Breast epithelium (tissue), 4 donors: ENCODE measurements around the gene DNMT3A. TPM values are rescaled to one million over a fixed set of nuclear protein-coding genes. Genes with fewer than 3 reads are reported as not detected.

Experiments used
- DNase-seq, 2 donors: peaks; one replicate each; pipeline ENCODE4 v3.0.0-alpha.2; 2019; ENCODE audit warnings: low spot score in 2 of 2
- H3K27ac ChIP-seq, 2 donors: fragments of 200-600 bp; sonication (generic) in 1 of 2; one replicate each; pipeline ENCODE4 v1.5.1; 2016 to 2019; ENCODE audit warnings: mild to moderate bottlenecking in 1 of 2
- H3K27me3 ChIP-seq, 2 donors: fragments of 200-600 bp; sonication (generic) in 1 of 2; one replicate each; pipeline versions ENCODE4 v1.5.1 to v1.6.0; 2017 to 2019; ENCODE audit warnings: control low read depth in 1 of 2, mild to moderate bottlenecking in 1 of 2
- H3K36me3 ChIP-seq: fragments of 200-600 bp; one replicate; pipeline ENCODE4 v1.5.1; 2019
- H3K4me1 ChIP-seq, 2 donors: fragments of 200-600 bp; sonication (generic); one replicate each; pipeline ENCODE4 v1.5.1; 2016 to 2019; ENCODE audit warnings: control low read depth in 1 of 2
- H3K4me3 ChIP-seq, 3 donors: fragments of 200-600 bp; sonication (generic); 1 replicate in 2 of 3; 2 replicates in 1 of 3; pipeline ENCODE4 v1.5.1; 2016 to 2019; ENCODE audit warnings: mild to moderate bottlenecking in 3 of 3, moderate library complexity in 2 of 3
- H3K9me3 ChIP-seq, 2 donors: fragments of 200-600 bp; sonication (generic) in 1 of 2; one replicate each; pipeline ENCODE4 v1.5.1; 2016 to 2019; ENCODE audit warnings: control low read depth in 1 of 2
- CTCF ChIP-seq, 3 donors: fragments of 450-650 bp; IDR thresholded peaks; one replicate each; pipeline ENCODE4 v1.5.1; 2016 to 2017; ENCODE audit warnings: antibody characterized with exemption in 3 of 3, mild to moderate bottlenecking in 3 of 3, moderate library complexity in 3 of 3
- POLR2A ChIP-seq: fragments of 450-650 bp; IDR thresholded peaks from one replicate; pipeline ENCODE4 v1.6.1; 2016; ENCODE audit warnings: antibody characterized with exemption, mild to moderate bottlenecking, moderate library complexity
- POLR2AphosphoS5 ChIP-seq, 3 donors: sonication (generic); formaldehyde crosslinking; IDR thresholded peaks; one replicate each; pipeline ENCODE4 v1.6.1; 2017; ENCODE audit warnings: antibody characterized with exemption in 3 of 3
- intact Hi-C: fragments of 100-400 bp; cut with DNase I; formaldehyde crosslinking; loops from one replicate; pipeline ENCODE4 v1.15.1; 2023; ENCODE audit warnings: low total_unique reads
- total RNA-seq, 3 donors: library from RNA; depleted of rRNA; stranded (reverse); fragments of >200 nt; gene quantifications; one replicate each; pipeline ENCODE4 v1.1.0, GENCODE V29; 2016

DNMT3A gene
- total RNA-seq, 3 donors from 2014 or later: 8.2 to 21.7 (median 20.0) TPM

- no peak for DNase-seq
- Histone ChIP-seq H3K36me3 (no peaks in the 10 kb centered on the region), H3K4me1 (peaks cover 0 to 5% of the 10 kb centered on the region in 2 donors), H3K27me3 (no peaks in the 10 kb centered on the region), H3K4me3 (no peak overlapping the region), H3K9me3 (no peaks in the 10 kb centered on the region), H3K27ac (no peak overlapping the region)
- intact Hi-C loops: no loop called here
- TF ChIP-seq CTCF (IDR thresholded peaks at IDR 0.05) (no peak), POLR2AphosphoS5 (IDR thresholded peaks at IDR 0.05) (no peak), POLR2A (no peak)
Measured at GRCh38 chr2:25302758-25303375, 38.9 kb downstream of the DNMT3A start.

- H3K27ac ChIP-seq: peak overlapping the region in 1 of 2 donors; percentile 13
- H3K4me3 ChIP-seq: no peak overlapping the region
- H3K4me1 ChIP-seq: peaks cover 0 to 5% of the 10 kb centered on the region in 2 donors
- DNase-seq: no peak
- no peak for TF ChIP-seq CTCF (IDR thresholded peaks at IDR 0.05)
- no peak for TF ChIP-seq POLR2AphosphoS5 (IDR thresholded peaks at IDR 0.05)
- TF ChIP-seq POLR2A: no peak
- no peaks in the 10 kb centered on the region for H3K36me3 ChIP-seq
- intact Hi-C loops: no loop called here
- H3K27me3 ChIP-seq: no peaks in the 10 kb centered on the region
- H3K9me3 ChIP-seq: no peaks in the 10 kb centered on the region
Measured at GRCh38 chr2:25301453-25302352, 40.0 kb downstream of the DNMT3A start.

- H3K36me3 ChIP-seq: no peaks in the 10 kb centered on the region
- H3K9me3 ChIP-seq: no peaks in the 10 kb centered on the region
- H3K27me3 ChIP-seq: no peaks in the 10 kb centered on the region
- intact Hi-C loops: no loop called here
- no peak for TF ChIP-seq CTCF (IDR thresholded peaks at IDR 0.05)
- no peak for TF ChIP-seq POLR2A
- TF ChIP-seq POLR2AphosphoS5 (IDR thresholded peaks at IDR 0.05): no peak
- DNase-seq: no peak
- H3K4me3 ChIP-seq: no peak overlapping the region
- no peak overlapping the region for H3K27ac ChIP-seq
- peaks cover 0 to 7% of the 10 kb centered on the region in 2 donors for H3K4me1 ChIP-seq
Measured at GRCh38 chr2:25300001-25300400, 41.7 kb downstream of the DNMT3A start.

- TF ChIP-seq POLR2A (no peak), CTCF (IDR thresholded peaks at IDR 0.05) (no peak), POLR2AphosphoS5 (IDR thresholded peaks at IDR 0.05) (no peak)
- DNase-seq: no peak
- H3K9me3 ChIP-seq: no peaks in the 10 kb centered on the region
- no peak overlapping the region for H3K27ac ChIP-seq
- no peak overlapping the region for H3K4me3 ChIP-seq
- no peaks in the 10 kb centered on the region for H3K36me3 ChIP-seq
- intact Hi-C loops: no loop called here
- peaks cover 0 to 16% of the 10 kb centered on the region in 2 donors for H3K4me1 ChIP-seq
- no peaks in the 10 kb centered on the region for H3K27me3 ChIP-seq
Measured at GRCh38 chr2:25298776-25299431, 42.8 kb downstream of the DNMT3A start.
